DOHH2 (cell line): ENCODE measurements around the gene E2F6.

Experiments used
- H3F3A ChIP-seq: fragments of 200-600 bp; sonication (generic), shearing (Covaris generic); 2 replicates; pipeline ENCODE4 v1.6.0; 2016; ENCODE audit warnings: antibody characterized with exemption, mild to moderate bottlenecking; ENCODE audit not compliant: control insufficient read depth, insufficient read depth
- H3K27ac ChIP-seq: fragments of 200-600 bp; sonication (generic); 2 replicates; pipeline ENCODE4 v1.5.1; 2014; ENCODE audit warnings: low read depth, mild to moderate bottlenecking, low read length, moderate library complexity
- H3K27me3 ChIP-seq: fragments of 200-600 bp; sonication (generic); 2 replicates; pipeline ENCODE4 v1.6.1; 2014; ENCODE audit warnings: mild to moderate bottlenecking, low read length, mixed read lengths; ENCODE audit not compliant: control insufficient read depth
- H3K36me3 ChIP-seq: fragments of 200-600 bp; sonication (generic); 2 replicates; pipeline ENCODE4 v1.6.1; 2014; ENCODE audit warnings: mild to moderate bottlenecking, low read length, moderate library complexity, mixed read lengths; ENCODE audit not compliant: control insufficient read depth
- H3K4me1 ChIP-seq: fragments of 200-600 bp; sonication (generic); 2 replicates; pipeline ENCODE4 v1.6.1; 2014; ENCODE audit warnings: mild to moderate bottlenecking, low read length, mixed read lengths; ENCODE audit not compliant: control insufficient read depth
- H3K4me2 ChIP-seq: fragments of 200-600 bp; sonication (generic); 2 replicates; pipeline ENCODE4 v1.6.0; 2014; ENCODE audit warnings: mild to moderate bottlenecking, low read length, moderate library complexity
- H3K4me3 ChIP-seq: fragments of 200-600 bp; sonication (generic); 2 replicates; pipeline ENCODE4 v1.5.1; 2014; ENCODE audit warnings: mild to moderate bottlenecking, low read length, mixed read lengths
- H3K79me2 ChIP-seq: fragments of 200-600 bp; sonication (generic); 2 replicates; pipeline ENCODE4 v1.6.1; 2014; ENCODE audit warnings: mild to moderate bottlenecking, low read length, mixed read lengths; ENCODE audit not compliant: control insufficient read depth
- H3K9me2 ChIP-seq: fragments of 200-600 bp; sonication (generic); replicated peaks from 2 replicates; pipeline ENCODE4 v1.6.1; 2014; ENCODE audit warnings: mild to moderate bottlenecking, low read length, mixed read lengths; ENCODE audit not compliant: control insufficient read depth
- H3K9me3 ChIP-seq: fragments of 200-600 bp; sonication (generic); 2 replicates; pipeline ENCODE4 v1.6.1; 2014; ENCODE audit warnings: antibody characterized with exemption, low read length, mixed read lengths; ENCODE audit not compliant: control insufficient read depth, insufficient read depth
- H4K20me1 ChIP-seq: fragments of 200-600 bp; sonication (generic); 2 replicates; pipeline ENCODE4 v1.6.0; 2014; ENCODE audit warnings: low read depth, mild to moderate bottlenecking, antibody characterized with exemption, low read length, moderate library complexity; ENCODE audit not compliant: control insufficient read depth, insufficient read depth
- EZH2phosphoT487 ChIP-seq: fragments of 200-600 bp; sonication (generic); IDR thresholded peaks from 2 replicates; pipeline ENCODE4 v1.6.1; 2017; ENCODE audit warnings: borderline replicate concordance, mild to moderate bottlenecking, antibody characterized with exemption, low read length, moderate library complexity, mixed read lengths
- TF ChIP-seq, protein P1 (sequence below): fragments of 200-600 bp; sonication (generic); IDR thresholded peaks from one replicate; pipeline ENCODE4 v1.5.1; 2014; ENCODE audit warnings: antibody characterized with exemption, mild to moderate bottlenecking, low read depth, low read length; ENCODE audit not compliant: poor library complexity, severe bottlenecking

E2F6 gene

DNA sequence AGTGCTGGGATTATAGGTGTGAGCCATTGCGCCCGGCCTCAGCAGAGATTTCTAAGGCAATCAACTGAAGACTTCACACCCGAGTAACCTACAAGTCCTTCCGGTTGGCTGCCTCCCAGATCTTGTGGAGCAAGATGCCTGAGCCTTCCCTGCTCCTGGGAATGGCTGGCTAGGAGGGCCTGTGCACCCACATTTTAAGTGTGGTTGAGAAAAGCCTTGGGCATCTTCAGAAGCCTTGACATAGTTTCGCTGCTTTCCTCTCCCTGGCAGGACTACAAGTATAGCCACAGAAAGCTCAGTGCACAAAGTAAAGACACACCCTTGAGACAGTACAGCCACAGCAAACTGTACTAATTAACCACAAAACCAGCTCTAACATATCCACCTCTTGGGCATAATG lies 35.2 kb downstream of the E2F6 start:
- no peak for TF ChIP-seq EZH2phosphoT487
- TF ChIP-seq, protein P1, sequence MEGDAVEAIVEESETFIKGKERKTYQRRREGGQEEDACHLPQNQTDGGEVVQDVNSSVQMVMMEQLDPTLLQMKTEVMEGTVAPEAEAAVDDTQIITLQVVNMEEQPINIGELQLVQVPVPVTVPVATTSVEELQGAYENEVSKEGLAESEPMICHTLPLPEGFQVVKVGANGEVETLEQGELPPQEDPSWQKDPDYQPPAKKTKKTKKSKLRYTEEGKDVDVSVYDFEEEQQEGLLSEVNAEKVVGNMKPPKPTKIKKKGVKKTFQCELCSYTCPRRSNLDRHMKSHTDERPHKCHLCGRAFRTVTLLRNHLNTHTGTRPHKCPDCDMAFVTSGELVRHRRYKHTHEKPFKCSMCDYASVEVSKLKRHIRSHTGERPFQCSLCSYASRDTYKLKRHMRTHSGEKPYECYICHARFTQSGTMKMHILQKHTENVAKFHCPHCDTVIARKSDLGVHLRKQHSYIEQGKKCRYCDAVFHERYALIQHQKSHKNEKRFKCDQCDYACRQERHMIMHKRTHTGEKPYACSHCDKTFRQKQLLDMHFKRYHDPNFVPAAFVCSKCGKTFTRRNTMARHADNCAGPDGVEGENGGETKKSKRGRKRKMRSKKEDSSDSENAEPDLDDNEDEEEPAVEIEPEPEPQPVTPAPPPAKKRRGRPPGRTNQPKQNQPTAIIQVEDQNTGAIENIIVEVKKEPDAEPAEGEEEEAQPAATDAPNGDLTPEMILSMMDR: no peak
- Histone ChIP-seq H3K4me3 (no peak overlapping the region), H3K9me3 (no peaks in the 10 kb centered on the region), H3F3A (no peaks in the 10 kb centered on the region), H3K27ac (no peak overlapping the region), H3K27me3 (no peaks in the 10 kb centered on the region), H3K4me1 (peaks cover 6% of the 10 kb centered on the region; the same call in 1 of the 2 replicates), H3K9me2 (no peaks in the 10 kb centered on the region), H3K4me2 (no peak overlapping the region), H4K20me1 (no peaks in the 10 kb centered on the region), H3K79me2 (no peaks in the 10 kb centered on the region), H3K36me3 (no peaks in the 10 kb centered on the region)

- H3F3A ChIP-seq: no peaks in the 10 kb centered on the region
- H3K27ac ChIP-seq: no peak overlapping the region
- H4K20me1 ChIP-seq: no peaks in the 10 kb centered on the region
- no peaks in the 10 kb centered on the region for H3K27me3 ChIP-seq
- H3K36me3 ChIP-seq: no peaks in the 10 kb centered on the region
- H3K4me3 ChIP-seq: no peak overlapping the region
- H3K4me2 ChIP-seq: no peak overlapping the region
- TF ChIP-seq, protein P1: no peak
- no peak for TF ChIP-seq EZH2phosphoT487
- no peaks in the 10 kb centered on the region for H3K79me2 ChIP-seq
- H3K4me1 ChIP-seq: no peaks in the 10 kb centered on the region
- H3K9me3 ChIP-seq: no peaks in the 10 kb centered on the region
- no peaks in the 10 kb centered on the region for H3K9me2 ChIP-seq
Observed at GRCh38 chr2:11427224-11427623, 38.7 kb downstream of the E2F6 start.

- H3K4me2 ChIP-seq: no peak overlapping the region
- no peak for TF ChIP-seq EZH2phosphoT487
- TF ChIP-seq, protein P1: no peak
Observed at GRCh38 chr2:11422901-11423435, 43.0 kb downstream of the E2F6 start.

GRCh38 chr2:11422491-11422865 lies 43.5 kb downstream of the E2F6 start:
- Histone ChIP-seq H3F3A (no peaks in the 10 kb centered on the region), H3K27ac (no peak overlapping the region), H4K20me1 (no peaks in the 10 kb centered on the region), H3K9me3 (peaks cover 9% of the 10 kb centered on the region; the same call in 1 of the 2 replicates), H3K4me3 (no peak overlapping the region), H3K27me3 (no peaks in the 10 kb centered on the region; the same call in 1 of the 2 replicates), H3K9me2 (no peaks in the 10 kb centered on the region), H3K79me2 (no peaks in the 10 kb centered on the region), H3K4me2 (no peak overlapping the region), H3K4me1 (no peaks in the 10 kb centered on the region), H3K36me3 (no peaks in the 10 kb centered on the region)
- TF ChIP-seq EZH2phosphoT487: no peak
- TF ChIP-seq, protein P1: no peak

More at GRCh38 chr2:11422901-11423435, 43.0 kb downstream of the E2F6 start:
- no peaks in the 10 kb centered on the region for H3K79me2 ChIP-seq
- no peak overlapping the region for H3K4me3 ChIP-seq
- H3K9me2 ChIP-seq: no peaks in the 10 kb centered on the region
- H4K20me1 ChIP-seq: no peaks in the 10 kb centered on the region
- no peak overlapping the region for H3K27ac ChIP-seq
- no peaks in the 10 kb centered on the region for H3K4me1 ChIP-seq
- H3K27me3 ChIP-seq: no peaks in the 10 kb centered on the region; the same call in 1 of the 2 replicates
- H3K9me3 ChIP-seq: peaks cover 5% of the 10 kb centered on the region; the same call in 1 of the 2 replicates
- H3K36me3 ChIP-seq: no peaks in the 10 kb centered on the region
- H3F3A ChIP-seq: no peaks in the 10 kb centered on the region
